Glomerular endothelial cell (primary cell): Measurements from ENCODE around the gene RAD51D. TPM values are rescaled to one million over a fixed set of nuclear protein-coding genes. Genes with fewer than 3 reads are reported as not detected.
"Not testable (repeated sequence)": the region's sequence is repeated elsewhere in the genome, so short reads cannot be mapped to it uniquely, and the experiment has no call there.

ENCODE experiments used
- DNase-seq: peaks from one replicate; pipeline ENCODE4 v3.0.0-alpha.2; 2011; ENCODE audit warnings: low read depth, low spot score; ENCODE audit errors: extremely low read depth
- total RNA-seq: library from RNA; depleted of rRNA; stranded (reverse); fragments of >200 nt; gene quantifications from 2 replicates; pipeline ENCODE4 v1.2.3, GENCODE V29; 2015

Gene RAD51D
- total RNA-seq, 1 donor from 2014 or later = 15.9 TPM

DNA sequence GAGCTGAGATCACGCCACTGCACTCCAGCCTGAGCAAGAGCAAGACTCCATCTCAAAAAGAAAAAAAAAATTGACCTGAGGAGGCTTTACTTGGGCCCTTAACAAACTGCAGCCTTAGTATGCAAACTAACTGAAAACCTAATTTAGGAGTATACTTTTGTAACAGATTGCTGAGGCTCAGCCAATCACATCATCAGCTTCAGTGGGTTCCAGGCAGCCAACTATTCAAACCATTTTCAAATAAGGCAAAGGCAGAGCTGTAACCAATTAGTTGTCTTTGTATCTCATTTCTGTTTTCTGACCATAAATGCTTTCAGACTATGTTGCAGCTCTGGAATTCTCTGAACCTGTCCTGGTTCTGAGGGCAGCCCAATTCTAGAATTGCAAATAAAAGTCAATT, 23.9 kb downstream of the RAD51D start:
- no peak for DNase-seq

DNA sequence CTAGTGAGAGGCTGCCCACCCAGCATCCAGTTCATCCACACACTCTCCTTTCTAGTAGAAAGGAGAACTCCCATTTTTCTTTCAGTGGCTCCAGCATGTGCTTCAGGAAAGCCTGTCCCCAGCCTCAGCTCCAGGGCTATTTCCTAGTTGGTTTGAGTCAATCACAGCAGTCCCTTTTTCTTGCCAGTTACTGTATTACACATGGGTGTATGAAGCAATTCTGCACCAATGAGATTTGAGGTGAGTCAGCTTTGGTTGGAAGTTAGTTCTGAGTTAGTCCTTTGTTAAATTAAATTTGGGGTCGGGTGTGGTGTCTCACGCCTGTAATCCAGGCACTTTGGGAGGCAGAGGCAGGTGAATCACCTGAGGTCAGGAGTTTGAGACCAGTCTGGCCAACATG, 24.8 kb downstream of the RAD51D start:
- DNase-seq = no peak

DNA sequence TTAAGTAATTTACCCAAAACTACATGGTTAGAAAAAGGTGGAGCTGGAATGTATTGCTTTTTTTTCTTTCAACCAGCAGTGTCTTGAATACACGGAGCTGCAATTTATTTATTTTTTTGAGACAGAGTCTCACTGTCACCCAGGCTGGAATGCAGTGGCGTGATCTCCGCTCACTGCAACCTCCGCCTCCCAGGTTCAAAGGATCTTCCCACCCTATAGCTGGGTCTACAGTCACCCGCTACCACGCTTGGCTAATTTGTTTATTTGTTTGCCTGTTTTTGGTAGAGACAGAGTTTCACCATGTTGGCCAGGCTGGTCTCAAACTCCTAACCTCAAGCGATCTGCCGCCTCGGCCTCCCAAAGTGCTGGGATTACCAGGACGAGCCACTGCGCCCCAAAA, 29.0 kb downstream of the RAD51D start:
- DNase-seq = not testable (repeated sequence)

DNA sequence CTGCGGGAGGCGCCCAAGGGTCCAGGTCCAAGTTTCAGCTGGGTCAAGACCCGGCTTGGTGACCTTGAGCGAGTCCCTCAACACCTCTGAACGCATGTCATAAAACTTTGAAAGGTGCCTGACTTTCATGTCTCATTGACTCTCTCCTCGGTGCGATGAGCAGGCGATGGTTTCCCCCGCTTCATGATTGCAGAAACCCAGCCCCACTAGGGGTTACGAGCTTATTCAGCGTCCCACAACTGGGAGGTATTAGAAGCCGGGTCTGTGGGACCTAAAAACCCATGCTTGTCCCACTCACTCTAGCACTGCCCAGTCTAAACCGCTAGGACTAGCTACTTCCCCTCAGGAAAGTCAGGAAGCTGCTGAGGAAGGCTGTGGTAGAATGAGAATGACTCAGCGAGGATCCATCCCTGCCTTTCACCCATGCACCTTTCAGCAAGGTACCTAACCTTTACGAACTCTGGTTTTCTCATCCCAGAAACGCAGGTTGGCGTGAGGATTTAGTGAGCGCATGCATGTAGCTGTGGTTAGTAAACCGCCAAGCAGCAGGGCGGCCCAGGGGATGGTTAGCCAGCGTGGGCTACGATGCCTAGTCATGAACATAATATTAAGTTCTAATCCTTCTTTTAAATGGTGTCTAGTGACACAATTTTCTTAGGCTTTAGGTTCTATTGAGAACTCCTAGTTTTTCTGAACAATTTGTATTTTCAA, 29.9 kb downstream of the RAD51D start:
- no peak for DNase-seq

DNA sequence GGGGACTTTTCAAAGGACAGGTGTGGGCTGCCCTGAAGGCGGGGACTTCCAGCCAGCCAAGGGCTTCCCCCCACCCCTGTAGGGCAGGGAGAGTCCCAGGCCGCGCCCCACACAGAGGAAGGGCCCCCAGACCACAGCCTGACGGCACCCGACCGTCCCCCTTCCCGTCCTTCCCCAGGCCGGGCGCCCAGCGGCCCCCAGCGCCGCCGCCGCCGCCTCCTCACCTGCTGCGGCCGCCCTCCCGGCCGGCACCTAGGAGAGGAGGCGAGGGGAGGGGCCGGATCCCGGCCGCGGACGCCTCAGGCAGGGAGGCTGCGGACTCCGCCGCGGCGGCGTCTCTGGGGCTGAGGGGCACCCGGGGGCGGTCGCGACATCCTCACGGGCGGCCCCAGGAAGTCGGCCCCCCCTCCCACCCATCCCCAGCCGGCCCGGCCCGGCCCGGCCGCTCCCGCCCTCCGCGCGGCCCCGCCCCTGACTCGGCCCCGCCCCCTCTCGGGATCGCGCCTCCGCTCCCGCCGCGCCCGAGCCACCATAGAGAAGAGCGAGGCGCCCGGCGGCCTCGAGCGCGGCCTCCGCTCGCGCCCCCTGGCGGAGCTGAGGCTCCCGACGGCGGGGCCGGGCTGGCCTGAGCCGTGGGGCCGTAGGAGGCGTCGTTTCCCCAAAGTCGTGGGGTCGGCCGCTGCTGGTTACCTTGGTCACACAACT, 30.6 kb downstream of the RAD51D start:
- no peak for DNase-seq

DNA sequence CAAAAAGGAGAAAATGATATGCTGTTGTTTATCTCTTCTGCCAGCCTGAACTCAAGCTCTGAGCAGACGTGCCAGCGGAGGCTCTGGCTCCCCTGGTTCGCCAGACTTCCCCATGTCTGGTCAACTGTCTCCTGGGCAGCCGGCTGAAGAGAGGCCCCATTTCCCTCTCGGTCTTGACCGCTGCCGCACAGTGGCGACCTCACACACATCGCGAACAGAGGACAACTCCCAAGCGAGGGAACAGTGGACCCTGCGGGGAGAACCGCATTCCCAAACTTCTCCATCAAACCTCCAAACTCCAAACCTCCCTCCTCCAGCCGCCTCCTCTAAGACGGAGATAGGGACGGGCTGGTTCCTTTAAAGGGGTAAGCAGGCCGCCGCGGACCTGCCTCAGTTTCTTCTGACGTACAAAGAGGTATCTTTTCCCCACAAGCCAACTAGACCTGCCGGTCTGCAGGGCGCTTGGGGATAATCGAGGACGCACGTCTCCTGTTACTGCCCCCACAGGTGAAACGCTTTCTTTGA, 31.2 kb downstream of the RAD51D start:
- no peak for DNase-seq

DNA sequence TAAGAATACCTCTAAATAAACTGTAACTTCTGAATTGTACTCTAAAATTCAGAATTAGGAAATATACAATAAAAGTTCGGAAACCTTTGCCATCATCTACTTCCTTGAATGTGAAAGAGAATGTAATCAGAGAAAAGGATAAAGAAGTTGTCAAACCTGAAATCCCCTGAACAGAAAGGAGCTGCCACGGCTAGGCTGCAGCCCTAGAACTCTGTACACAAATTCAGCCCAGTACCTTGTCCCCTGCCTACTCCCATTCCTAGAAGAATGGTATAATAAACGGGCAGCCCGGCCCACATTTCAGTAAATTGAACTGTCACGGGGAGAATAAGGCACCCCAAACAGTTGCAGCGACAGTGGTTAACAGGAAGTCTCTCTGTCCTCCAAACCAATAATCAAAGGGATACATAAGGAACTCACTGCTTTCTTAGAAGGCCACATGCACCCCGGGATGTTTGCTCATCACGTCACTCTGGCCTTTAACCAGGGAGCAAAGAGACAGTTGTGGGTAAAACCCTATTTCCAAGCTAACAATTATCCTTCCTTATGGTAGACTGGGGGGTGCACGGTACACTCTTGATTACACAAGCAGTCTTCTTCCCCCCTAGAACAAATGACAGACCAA, 31.8 kb downstream of the RAD51D start:
- DNase-seq = no peak

DNA sequence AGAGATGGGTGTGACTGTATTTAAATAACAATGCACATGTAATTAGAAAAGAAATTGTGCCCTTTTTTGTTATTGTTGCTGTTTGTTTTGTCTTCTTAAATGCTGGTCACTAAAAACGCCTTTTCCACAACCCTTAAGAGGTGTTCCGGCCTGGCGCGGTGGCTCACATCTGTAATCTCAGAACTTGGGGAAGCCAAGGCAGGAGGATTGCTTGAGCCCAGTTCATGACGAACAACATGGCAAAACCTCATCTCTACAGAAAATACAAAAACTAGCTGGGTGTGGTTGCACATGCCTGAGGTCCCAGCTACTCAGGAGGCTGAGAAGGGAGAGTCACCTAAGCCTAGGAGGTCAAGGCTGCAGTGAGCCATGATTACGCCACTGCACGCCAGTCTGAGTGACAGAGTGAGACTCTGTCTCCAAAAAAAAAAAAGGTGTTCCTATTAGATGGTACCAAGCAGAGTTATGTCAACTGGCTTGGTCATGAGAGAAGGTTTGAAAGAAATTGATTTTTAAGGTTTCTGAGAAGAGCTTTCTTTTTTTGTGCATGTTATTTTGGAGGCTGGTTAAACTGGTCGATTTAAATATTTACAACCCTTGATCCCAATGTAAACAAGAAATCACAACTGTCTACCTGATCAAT, 32.6 kb downstream of the RAD51D start:
- no peak for DNase-seq

DNA sequence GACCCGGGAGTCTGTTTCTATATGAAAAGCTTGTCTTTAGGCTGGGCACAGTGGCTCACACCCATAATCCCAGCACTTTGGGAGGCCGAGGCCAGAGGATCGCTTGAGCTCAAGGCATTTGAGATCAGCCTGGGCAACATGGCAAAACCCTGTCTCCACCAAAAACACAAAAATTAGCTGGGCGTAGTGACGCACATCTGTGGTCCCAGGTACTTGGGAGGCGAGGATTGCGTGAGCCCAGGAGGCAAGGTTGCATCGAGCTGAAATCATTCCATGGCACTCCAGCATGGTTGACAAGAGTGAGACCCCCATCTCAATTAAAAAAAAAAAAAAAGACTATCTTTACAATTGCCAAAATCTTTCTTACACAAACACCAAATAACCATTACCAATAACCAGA, 33.5 kb downstream of the RAD51D start:
- DNase-seq = no peak

DNA sequence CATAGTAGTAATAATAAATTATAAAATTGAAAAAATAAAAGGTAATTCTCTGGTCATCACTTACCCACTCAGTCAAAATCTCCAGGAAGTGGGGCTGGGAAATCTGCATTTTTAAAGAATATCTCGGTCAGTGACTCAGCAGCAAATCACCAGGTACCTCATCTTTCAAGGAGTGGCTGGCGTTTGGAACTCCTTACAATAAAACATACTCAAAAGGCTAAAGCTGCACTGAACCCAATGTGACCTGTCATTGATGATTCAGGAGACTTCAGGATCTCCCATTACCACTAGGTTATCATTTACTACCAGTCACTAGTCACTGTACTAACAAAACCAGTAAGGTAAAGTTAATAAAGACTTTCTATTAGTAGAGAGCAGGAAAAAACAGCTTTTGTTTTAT, 34.7 kb downstream of the RAD51D start:
- DNase-seq = no peak

DNA sequence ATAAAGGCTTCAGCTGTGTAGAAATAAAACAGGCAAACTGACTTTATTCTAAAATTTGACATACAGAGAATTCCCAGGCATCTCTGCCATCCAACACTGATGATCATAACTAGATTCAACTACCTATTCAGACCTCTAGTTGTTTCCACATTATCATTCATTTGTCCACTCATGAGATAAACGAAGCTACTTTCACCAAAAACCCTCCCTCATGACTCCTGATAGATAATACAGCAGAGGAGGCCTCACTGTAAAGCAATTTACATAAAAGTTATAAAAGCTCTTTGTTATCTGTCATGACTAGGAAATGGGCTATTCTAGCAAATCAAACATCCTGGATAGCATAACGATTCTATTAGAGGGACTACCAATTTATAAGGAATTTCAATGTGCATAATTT, 36.6 kb downstream of the RAD51D start:
- DNase-seq = no peak

DNA sequence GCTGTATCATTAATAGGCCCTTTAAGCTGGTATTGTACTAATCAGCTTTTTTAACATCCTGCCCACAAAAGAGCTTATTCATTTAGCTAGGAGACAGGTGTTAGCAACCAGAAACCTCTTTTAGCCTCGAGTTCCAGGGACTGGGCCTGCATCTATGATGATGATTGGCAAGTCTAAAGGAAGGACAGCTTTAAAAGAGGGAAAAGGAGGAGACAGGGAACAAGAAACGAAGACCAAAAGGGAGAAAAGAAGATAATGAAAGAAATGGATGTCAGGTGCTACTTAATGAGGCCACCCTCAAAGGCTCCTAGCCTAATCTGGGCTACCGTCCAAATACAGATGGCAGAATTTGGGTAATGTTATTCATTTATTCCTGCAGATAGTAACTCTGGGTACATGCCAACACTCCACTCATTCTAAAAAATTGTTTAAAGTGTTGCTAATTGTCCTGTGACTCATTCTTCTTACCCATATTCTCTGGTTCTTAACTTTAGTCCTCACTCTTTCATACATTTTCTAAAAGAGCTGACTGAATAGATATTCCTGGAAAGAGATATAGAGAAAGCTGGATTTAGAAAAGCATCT, 37.5 kb downstream of the RAD51D start:
- DNase-seq = no peak

DNA sequence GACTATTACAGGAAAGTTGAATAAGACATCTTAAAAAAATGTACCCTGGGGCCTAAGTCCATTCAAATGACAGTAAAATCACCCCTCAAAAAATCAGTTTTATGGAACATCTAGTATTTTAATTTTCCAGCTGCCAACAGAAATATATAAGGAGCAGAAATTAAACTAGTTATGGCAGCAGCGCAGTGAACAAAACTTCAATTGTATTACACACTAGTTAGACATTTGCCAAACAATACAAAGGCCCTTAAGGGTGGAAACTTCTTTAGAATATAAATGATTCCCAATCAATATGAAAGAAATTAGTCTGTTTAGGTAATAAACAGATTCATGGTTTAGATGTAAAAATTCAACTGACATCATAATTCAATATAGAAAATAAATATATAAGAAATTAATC, 38.0 kb downstream of the RAD51D start:
- DNase-seq = no peak

DNA sequence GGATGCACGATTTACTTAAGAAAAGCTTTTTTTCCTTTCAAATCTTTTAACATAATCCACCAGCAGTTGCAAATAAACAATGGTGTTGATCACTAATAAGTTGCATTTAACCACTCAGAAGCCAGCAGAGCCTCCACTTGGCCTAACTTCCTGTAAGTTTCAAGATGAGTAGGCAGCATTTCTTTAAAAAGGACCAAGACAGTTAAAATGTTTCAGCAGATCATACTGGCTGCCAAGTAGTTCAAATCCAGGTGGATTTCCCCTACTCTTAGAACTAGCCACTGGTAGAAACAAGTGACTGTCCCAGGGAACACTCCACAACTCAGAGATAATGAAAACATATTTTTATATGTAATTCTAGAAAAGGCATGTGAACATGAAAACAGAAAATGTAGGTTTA, 39.1 kb downstream of the RAD51D start:
- DNase-seq = no peak

DNA sequence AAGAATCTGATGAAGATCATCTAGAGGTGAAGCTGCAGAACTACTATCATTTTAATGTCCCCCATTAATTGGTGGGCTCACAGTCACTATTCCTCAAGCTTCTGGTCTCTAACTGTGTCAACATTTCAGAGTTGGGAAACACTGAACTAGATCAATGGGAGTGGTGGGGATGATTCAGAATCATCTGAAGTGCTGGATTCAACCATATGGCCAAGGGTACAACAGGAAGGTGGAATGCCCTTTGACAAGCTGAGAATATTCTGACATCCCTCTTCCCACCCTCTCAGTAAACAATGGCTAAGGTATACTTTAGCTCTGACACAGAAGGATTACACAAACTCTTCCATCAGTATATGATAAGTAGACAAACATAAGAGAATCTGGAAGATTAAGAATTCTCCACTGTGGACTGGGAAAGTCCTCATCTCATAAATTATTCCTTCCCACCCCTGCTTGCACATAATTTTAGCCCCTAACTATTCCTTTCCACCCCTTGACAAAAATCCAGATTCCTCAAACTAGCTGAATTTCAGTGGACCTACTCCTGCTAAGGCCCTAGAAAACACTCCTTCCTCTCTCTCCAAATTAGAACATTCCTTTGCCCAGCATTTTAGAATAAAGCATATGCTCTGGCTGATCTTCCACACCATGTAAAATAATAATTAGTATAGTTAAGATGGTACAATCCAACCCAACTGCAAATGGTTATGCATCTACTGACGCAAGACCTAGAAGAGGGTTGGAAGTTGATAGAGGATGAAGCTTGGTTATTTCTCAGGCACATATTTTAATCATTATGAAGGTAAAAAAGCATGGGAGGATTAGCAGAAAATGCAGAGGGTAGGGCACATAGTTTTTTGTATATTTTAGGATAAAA, 39.9 kb downstream of the RAD51D start:
- DNase-seq = no peak

DNA sequence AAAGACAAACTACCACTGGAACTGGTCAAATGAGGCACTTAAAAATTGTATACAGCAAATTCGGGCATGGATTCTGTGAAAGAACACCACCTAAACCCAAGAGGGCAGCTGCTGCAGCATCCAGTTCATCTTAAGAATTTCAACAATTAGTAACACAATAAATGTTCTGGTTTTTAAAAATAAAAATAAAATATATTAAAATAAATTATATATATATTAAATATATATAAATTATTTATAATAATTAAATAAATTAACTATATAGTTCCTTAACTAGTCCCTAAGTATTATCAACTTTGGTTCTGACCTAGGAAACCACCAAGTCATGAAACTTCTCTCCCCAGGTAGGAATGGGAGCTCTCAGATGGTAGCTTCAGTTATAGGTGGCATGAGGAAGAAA, 42.8 kb downstream of the RAD51D start:
- no peak for DNase-seq

DNA sequence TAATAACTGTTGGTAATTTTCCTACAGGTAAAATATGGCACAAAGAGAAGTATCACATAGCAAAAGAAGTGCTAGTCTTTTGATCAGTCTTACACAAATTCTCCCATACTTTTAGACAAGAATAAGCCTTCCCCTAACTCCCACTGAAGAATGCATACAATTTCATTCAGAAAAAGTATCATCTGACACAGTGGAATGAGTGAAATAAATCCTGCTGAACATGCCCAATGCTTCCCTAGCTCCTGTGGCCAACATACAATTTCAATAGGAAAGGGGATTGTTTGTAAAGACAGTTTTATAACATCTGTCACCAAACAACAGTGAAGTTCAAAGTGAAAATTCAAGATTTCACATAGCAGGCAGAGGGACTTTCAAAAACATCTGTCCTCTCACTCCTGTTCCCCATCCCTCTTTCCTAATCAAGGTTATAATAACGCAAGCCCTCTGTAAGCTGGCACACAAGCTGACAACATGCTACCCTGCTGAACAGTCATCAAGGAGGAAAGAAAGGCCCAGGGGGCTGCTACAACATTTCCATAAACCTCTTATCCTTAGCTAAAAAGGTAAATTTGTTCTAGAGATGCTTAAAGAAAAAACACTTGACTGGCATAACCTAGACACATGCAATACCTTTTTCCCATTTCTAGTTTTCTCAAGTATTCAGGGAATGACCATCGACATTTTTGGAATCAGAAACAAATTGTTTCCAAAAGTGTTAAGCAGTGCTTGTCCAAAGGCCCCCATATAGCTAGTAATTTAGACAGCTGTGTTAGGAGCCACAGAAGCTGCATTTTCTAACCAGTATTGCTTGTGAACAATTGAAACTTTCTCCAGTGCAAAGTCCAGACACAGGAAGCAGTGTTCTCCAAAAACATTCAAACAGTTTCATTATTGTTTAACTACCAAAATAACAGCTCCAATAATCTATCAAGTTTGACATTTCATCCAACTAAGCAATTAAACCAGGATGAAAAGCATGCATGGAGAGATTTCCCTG, 44.7 kb downstream of the RAD51D start:
- DNase-seq = no peak

DNA sequence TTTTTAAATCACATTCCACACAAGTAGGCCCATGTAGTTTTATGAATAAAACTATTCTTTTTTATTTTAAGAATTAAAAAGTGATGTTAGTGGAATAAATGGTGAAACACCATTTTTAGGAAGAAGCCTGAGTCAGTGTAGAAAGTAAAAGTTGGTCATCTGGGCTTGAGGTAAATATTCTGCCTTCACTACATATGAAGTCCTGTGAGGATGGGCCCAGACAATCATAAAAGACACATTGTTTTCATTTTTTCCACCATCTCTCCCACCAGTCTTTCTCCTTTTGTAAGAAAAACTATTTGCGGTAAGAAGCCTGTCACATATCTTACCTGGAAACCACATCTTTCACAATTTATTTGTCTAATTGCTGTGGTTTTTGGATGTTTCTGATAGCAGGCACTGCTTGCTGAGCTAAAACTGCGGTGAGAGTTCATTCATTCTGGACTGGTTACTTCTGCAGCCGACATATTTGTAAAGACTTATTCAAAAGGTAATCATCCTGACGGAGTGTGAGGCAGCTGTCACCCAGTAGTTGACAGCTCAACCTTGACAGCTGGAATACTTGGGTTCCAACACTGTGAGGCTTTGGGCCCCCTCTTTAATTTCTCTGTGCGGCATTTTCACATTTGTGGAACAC, 45.6 kb downstream of the RAD51D start:
- DNase-seq = no peak
